KG1 (cell line): ENCODE results near the gene FBRS.
"Not testable (repeated sequence)": the region's sequence is repeated elsewhere in the genome, so short reads cannot be mapped to it uniquely, and the experiment has no call there.

Source experiments
- DNase-seq: peaks from one replicate; lab custom pipeline; 2025; lab: John Stamatoyannopoulos, UW

Gene FBRS

GRCh38 chr16:30698816-30699614, 40.8 kb downstream of the FBRS start, which contains the start of gene SRCAP:
TSS of gene SRCAP (plus strand) at chr16:30699171. CDS start at chr16:30700825, 1,654 bp downstream.
- peak; percentile 60 for DNase-seq

- no peak for DNase-seq
Observed at GRCh38 chr16:30699615-30700099, 41.4 kb downstream of the FBRS start.

DNA sequence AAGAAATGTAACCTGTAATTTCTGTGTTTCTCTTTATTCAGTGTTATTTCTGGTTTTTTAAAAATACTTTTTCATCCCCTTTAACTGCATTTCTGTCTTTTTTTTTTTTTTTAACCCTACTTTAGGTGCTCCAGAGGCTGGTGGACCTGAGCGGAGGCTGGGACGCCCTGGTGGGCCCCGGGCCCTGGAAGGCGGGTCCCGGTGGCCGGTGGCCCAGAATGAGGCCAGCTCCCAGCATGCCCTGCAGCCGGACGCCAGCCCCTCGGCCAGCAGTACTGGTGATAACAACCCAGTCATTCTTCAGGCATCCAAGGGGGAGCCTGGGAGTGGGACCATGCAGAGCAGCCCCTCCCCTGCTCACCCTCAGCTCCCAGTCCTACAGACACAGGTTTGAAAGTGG, 42.3 kb downstream of the FBRS start:
- DNase-seq: no peak

DNA sequence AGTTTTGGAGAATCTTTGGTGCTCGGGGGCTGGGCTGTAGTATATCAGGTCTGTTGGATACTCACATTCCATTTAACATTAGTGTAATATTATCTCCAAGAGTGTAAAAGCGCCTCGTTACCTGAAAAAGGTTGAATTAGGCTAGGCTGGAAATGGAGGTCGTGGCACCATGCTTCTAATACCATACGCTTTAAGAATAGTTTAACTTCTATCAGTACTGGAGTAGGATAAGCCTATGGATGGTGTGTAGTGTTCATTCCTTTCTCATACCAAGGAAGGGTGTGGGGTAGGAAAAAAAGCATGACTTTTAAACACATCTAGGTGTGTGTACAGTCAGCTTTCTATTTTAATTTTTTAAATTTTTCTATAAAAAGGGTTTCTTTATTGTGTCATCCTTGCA, 42.7 kb downstream of the FBRS start:
- no peak for DNase-seq

DNA sequence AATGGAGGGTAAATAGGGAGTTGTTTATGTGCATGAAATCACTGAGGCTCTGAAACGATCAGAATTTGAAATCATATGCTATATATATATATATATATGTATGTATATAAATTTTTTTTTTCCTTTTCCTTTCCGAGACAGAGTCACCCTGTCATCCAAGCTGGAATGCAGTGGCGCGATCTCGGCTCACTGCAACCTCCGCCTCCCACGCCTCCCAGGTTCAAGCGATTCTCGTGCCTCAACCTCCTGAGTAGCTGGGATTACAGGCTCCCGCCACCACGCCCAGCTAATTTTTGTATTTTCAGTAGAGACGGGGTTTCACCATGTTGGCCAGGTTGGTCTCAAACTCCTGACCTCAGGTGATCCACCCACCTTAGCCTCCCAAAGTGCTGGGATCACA, 44.8 kb downstream of the FBRS start:
- DNase-seq: not testable (repeated sequence)

GRCh38 chr16:30703971-30704370, 45.7 kb downstream of the FBRS start:
- no peak for DNase-seq

DNA sequence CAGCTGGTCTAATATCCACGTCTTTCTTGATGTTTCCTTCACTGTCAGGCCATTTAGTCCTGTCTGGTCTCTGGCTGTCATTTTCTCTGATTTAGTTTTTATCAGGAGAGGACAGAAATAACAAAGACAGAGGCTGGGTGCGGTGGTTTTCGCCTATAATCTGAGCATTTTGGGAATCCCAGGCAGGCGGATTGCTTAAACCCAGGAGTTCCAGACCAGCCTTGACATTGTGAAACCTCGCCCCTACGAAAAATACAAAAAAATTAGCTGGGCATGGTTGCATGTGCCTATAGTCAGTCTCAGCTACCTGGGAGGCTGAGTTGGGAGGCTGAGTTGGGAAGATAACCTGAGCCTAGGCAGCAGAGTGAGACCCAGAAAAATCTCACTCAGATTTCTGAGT, 47.8 kb downstream of the FBRS start:
- DNase-seq: no peak

- DNase-seq: no peak
Observed at GRCh38 chr16:30710971-30711370, 52.7 kb downstream of the FBRS start.

DNA sequence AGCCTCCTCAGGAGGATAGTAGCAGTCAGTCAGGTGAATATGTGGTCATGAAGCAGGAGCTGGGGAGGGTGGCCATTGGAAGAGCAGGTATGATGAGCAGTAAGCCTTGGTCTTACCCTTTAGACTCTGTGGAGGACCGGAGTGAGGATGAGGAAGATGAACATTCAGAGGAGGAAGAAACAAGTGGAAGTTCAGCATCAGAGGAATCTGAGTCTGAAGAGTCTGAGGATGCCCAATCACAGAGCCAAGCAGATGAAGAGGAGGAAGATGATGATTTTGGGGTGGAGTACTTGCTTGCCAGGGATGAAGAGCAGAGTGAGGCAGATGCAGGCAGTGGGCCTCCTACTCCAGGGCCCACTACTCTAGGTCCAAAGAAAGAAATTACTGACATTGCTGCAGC, 53.5 kb downstream of the FBRS start:
- DNase-seq: no peak

- peak; percentile 10 for DNase-seq
Observed at GRCh38 chr16:30715750-30716445, 57.7 kb downstream of the FBRS start.

DNA sequence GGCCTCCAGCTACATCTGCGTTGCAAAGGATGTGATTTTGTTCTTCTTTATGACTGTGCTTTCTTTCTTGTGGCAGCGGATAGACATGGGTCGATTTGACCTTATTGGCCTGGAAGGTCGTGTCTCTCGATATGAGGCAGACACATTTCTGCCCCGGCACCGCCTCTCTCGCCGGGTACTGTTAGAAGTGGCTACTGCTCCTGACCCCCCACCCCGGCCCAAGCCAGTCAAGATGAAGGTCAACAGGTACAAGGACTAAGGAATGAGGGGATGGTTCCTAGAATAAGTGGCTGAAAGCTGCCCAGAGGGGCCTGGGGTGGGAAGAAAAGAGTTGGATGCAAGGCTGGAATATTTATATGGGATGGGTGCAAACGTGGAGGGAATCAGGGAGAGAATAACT, 61.9 kb downstream of the FBRS start:
- no peak for DNase-seq
